OCI-M2 (cell line): ENCODE results near the gene MRI1.
A peak's percentile ranks its signal among the peaks of the same experiment; 100 is the strongest.
"Not testable (repeated sequence)": the region's sequence is repeated elsewhere in the genome, so short reads cannot be mapped to it uniquely, and the experiment has no call there.

Experiments
- DNase-seq: peaks from one replicate; lab custom pipeline; 2025; ENCODE audit not compliant: unreplicated experiment; lab: John Stamatoyannopoulos, UW

Gene MRI1

GRCh38 chr19:13764101-13764807, at the start of gene MRI1:
MRI1 (plus strand) TSS chr19:13764522; CDS start chr19:13764589, 67 bp downstream.
- peak; percentile 92 for DNase-seq

- peak; percentile 99 for DNase-seq
Measured at GRCh38 chr19:13717194-13717643, 47.1 kb upstream of the MRI1 start.

GRCh38 chr19:13718733-13719132, 45.6 kb upstream of the MRI1 start:
- DNase-seq, result no peak

- no peak for DNase-seq
Measured at GRCh38 chr19:13722146-13722545, 42.2 kb upstream of the MRI1 start.

- DNase-seq, result no peak
Measured at GRCh38 chr19:13723206-13723605, 41.1 kb upstream of the MRI1 start.

GRCh38 chr19:13726323-13726722, 38.0 kb upstream of the MRI1 start:
- DNase-seq, result no peak

GRCh38 chr19:13727798-13728197, 36.5 kb upstream of the MRI1 start:
- no peak for DNase-seq

- no peak for DNase-seq
Measured at GRCh38 chr19:13729859-13730258, 34.5 kb upstream of the MRI1 start.

- DNase-seq, result peak; percentile 100
Measured at GRCh38 chr19:13731147-13731964, 33.0 kb upstream of the MRI1 start.

GRCh38 chr19:13732337-13732736, 32.0 kb upstream of the MRI1 start:
- DNase-seq, result no peak

- no peak for DNase-seq
Measured at GRCh38 chr19:13734751-13735150, 29.6 kb upstream of the MRI1 start.

- no peak for DNase-seq
Measured at GRCh38 chr19:13738073-13738472, 26.2 kb upstream of the MRI1 start.

GRCh38 chr19:13741893-13742292, 22.4 kb upstream of the MRI1 start:
- DNase-seq, result no peak

- no peak for DNase-seq
Measured at GRCh38 chr19:13742756-13743155, 21.6 kb upstream of the MRI1 start.

- no peak for DNase-seq
Measured at GRCh38 chr19:13744174-13744573, 20.1 kb upstream of the MRI1 start.

- DNase-seq, result no peak
Measured at GRCh38 chr19:13747098-13747453, 17.2 kb upstream of the MRI1 start.

GRCh38 chr19:13748169-13748828, 16.0 kb upstream of the MRI1 start:
- no peak for DNase-seq

GRCh38 chr19:13751436-13751835, 12.9 kb upstream of the MRI1 start:
- DNase-seq, result no peak

GRCh38 chr19:13753622-13754021, 10.7 kb upstream of the MRI1 start:
- DNase-seq, result not testable (repeated sequence)

- no peak for DNase-seq
Measured at GRCh38 chr19:13756210-13756609, 8.1 kb upstream of the MRI1 start.

- DNase-seq, result no peak
Measured at GRCh38 chr19:13757805-13758772, 6.2 kb upstream of the MRI1 start.
